Calu3 (cell line): ENCODE data around the gene MRPS23. TPM values are rescaled to one million over a fixed set of nuclear protein-coding genes. Genes with fewer than 3 reads are reported as not detected.

Experiments
- BruUV-seq: library from RNA; stranded (reverse); fragments of 400-500 nt; replicated peaks from 2 replicates; lab custom pipeline; 2021; lab: Mats Ljungman, UMichigan
- CTCF ChIA-PET: fragments of 300-600 bp; sonication (Branson Sonifier 250); formaldehyde crosslinking; loops from one replicate; lab custom pipeline; 2022; ENCODE audit warnings: antibody characterized with exemption; lab: Charles Lee
- DNase-seq: peaks from one replicate; pipeline ENCODE4 v3.0.0; 2022
- H3K27ac Mint-ChIP-seq: one replicate; pipeline ENCODE4 v1.8.0; 2022; ENCODE audit warnings: mixed read lengths; ENCODE audit not compliant: unreplicated experiment
- H3K27me3 Mint-ChIP-seq: one replicate; pipeline ENCODE4 v1.8.0; 2022; ENCODE audit warnings: mixed read lengths; ENCODE audit not compliant: unreplicated experiment
- H3K36me3 Mint-ChIP-seq: one replicate; pipeline ENCODE4 v1.8.0; 2022; ENCODE audit warnings: mild to moderate bottlenecking, moderate library complexity, mixed read lengths; ENCODE audit not compliant: insufficient read depth, unreplicated experiment
- H3K4me1 Mint-ChIP-seq: one replicate; pipeline ENCODE4 v1.8.0; 2022; ENCODE audit warnings: mild to moderate bottlenecking, low read depth, mixed read lengths; ENCODE audit not compliant: unreplicated experiment
- H3K4me3 Mint-ChIP-seq: one replicate; pipeline ENCODE4 v1.8.0; 2022; ENCODE audit warnings: mild to moderate bottlenecking, low read depth, moderate library complexity, mixed read lengths; ENCODE audit not compliant: unreplicated experiment
- H3K9me3 Mint-ChIP-seq: one replicate; pipeline ENCODE4 v1.8.0; 2022; ENCODE audit warnings: low read depth, mixed read lengths; ENCODE audit not compliant: unreplicated experiment
- CTCF ChIP-seq: fragments of 200-600 bp; IDR thresholded peaks from one replicate; pipeline ENCODE4 v1.8.0; 2022; ENCODE audit warnings: antibody characterized with exemption; ENCODE audit not compliant: unreplicated experiment
- intact Hi-C: fragments of 100-400 bp; cut with micrococcal nuclease; formaldehyde crosslinking; loops from one replicate; pipeline ENCODE4 v1.10.0; 2022; ENCODE audit not compliant: unreplicated experiment
- total RNA-seq: library from RNA; stranded (reverse); gene quantifications from 2 replicates; pipeline ENCODE4 v1.2.3, GENCODE V29; 2022

The MRPS23 gene
- total RNA-seq, 1 experiment from 2014 or later, result 38.1 TPM

- H3K36me3 Mint-ChIP-seq, result peaks cover 22% of the 10 kb centered on the region
- BruUV-seq, result no TSS peak
- TF ChIP-seq CTCF, result no peak
- no peak for DNase-seq
- intact Hi-C loops, result no loop called here
- H3K27ac Mint-ChIP-seq, result no peak overlapping the region
- no peaks in the 10 kb centered on the region for H3K9me3 Mint-ChIP-seq
- H3K4me3 Mint-ChIP-seq, result no peak overlapping the region
- H3K27me3 Mint-ChIP-seq, result no peaks in the 10 kb centered on the region
- CTCF ChIA-PET, result no interaction called here
- H3K4me1 Mint-ChIP-seq, result peaks cover 23% of the 10 kb centered on the region
These were observed 31.3 kb upstream of the MRPS23 start for GRCh38 chr17:57881143-57881542.

DNA sequence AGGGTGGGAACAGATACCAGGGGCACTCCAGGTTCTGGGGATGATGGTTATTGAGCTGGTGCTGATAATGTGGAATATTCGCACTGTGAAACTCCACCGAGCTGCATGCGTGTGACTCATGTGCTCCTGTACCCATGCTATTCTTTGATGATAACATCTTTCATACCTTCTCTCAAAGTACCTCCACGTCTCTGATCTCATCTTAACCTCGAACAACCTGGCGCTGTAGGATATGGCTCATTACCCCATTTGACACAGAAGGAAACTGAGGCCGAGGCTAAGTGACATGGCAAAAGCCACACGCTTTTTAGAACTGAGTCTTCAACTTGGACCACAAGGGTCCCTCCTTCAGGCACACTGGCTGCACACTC, 30.2 kb upstream of the MRPS23 start:
- Mint-ChIP-seq H3K4me3 (no peak overlapping the region), H3K27me3 (no peaks in the 10 kb centered on the region), H3K27ac (peak overlapping the region; percentile 72), H3K9me3 (no peaks in the 10 kb centered on the region), H3K36me3 (peaks cover 22% of the 10 kb centered on the region), H3K4me1 (peaks cover 29% of the 10 kb centered on the region)
- no peak for DNase-seq
- CTCF ChIA-PET, result interaction anchor here (1.2 to 1.8 kb wide), 3 partner anchors 13 to 23 kb away, joined by 5 to 8 read pairs (median 6); no protein-coding TSS in a partner anchor
- no TSS peak for BruUV-seq
- intact Hi-C loops, result no loop called here
- no peak for TF ChIP-seq CTCF

DNA sequence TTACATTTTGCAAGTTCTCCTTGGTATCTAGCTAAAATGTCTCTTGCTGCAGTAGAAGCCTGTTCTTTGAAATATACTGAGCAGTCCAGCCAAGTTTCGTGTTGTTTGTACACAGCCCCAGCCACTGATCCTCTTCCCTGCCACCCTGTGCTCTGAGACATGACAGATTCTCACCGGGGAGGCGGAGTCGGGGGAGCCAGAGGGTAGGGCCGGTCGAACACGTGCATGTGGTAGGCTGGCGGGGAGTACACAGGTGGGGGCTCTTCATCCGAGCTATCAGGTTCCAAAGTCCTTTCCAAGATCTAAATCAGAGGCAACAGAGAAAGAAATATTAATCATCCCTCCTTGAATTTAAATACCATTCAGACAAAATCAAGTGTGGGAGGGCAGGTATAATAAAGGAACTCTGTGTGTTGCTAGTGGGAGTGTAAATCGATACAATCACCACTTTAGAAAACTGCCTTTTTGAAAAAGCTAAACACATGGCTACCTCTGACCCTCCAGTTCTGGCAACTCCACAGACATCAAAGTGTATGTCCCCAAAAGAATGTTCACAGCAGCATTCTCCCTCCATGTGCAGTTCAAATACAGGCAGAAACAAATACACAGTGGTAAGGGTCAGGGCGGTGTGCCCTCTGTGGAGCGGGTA, 29.7 kb upstream of the MRPS23 start:
- DNase-seq, result peak; percentile 53
- Mint-ChIP-seq H3K4me3 (no peak overlapping the region), H3K36me3 (peaks cover 22% of the 10 kb centered on the region), H3K27ac (peak overlapping the region; percentile 72), H3K9me3 (no peaks in the 10 kb centered on the region), H3K27me3 (no peaks in the 10 kb centered on the region), H3K4me1 (peaks cover 29% of the 10 kb centered on the region)
- intact Hi-C loops, result loop anchor here (5.0 kb wide), 2 partner anchors 68 to 108 kb away; partner anchors contain the start of gene VEZF1
- TF ChIP-seq CTCF, result no peak
- no TSS peak for BruUV-seq
- CTCF ChIA-PET, result interaction anchor here (1.2 to 1.8 kb wide), 4 partner anchors 13 to 120 kb away, joined by 3 to 8 read pairs (median 6); no protein-coding TSS in a partner anchor

- H3K36me3 Mint-ChIP-seq, result peaks cover 11% of the 10 kb centered on the region
- no peak for TF ChIP-seq CTCF
- H3K4me3 Mint-ChIP-seq, result no peak overlapping the region
- peaks cover 29% of the 10 kb centered on the region for H3K4me1 Mint-ChIP-seq
- no peaks in the 10 kb centered on the region for H3K9me3 Mint-ChIP-seq
- H3K27ac Mint-ChIP-seq, result no peak overlapping the region
- DNase-seq, result no peak
- H3K27me3 Mint-ChIP-seq, result no peaks in the 10 kb centered on the region
- CTCF ChIA-PET, result interaction anchor here (0.5 to 0.7 kb wide), 2 partner anchors 49 to 118 kb away, joined by 3 read pairs; no protein-coding TSS in a partner anchor
- no TSS peak for BruUV-seq
- intact Hi-C loops, result loop anchor here (5.0 kb wide), 2 partner anchors 69 to 109 kb away; partner anchors contain the start of gene VEZF1
These were observed 28.0 kb upstream of the MRPS23 start for GRCh38 chr17:57877803-57878377.
